ACC112 (cell line): ENCODE measurements around the gene SREBF2.
A peak's percentile ranks its signal among the peaks of the same experiment; 100 is the strongest.

Source experiments
- H2AFZ ChIP-seq: fragments of 200-600 bp; sonication (generic); one replicate; pipeline ENCODE4 v1.6.0; 2017; ENCODE audit warnings: antibody characterized with exemption, low read length; ENCODE audit not compliant: unreplicated experiment
- H3K27ac ChIP-seq: fragments of 200-600 bp; sonication (generic); 2 replicates; pipeline ENCODE4 v1.5.1; 2014; ENCODE audit warnings: low read depth, mild to moderate bottlenecking, antibody characterized with exemption, low read length, moderate library complexity
- H3K27me3 ChIP-seq: fragments of 200-600 bp; sonication (generic); 2 replicates; pipeline ENCODE4 v1.6.1; 2014; ENCODE audit warnings: mild to moderate bottlenecking, antibody characterized with exemption, low read length, moderate library complexity, mixed read lengths; ENCODE audit not compliant: insufficient read depth
- H3K36me3 ChIP-seq: fragments of 200-600 bp; sonication (generic); 2 replicates; pipeline ENCODE4 v1.6.1; 2016; ENCODE audit warnings: mild to moderate bottlenecking, antibody characterized with exemption, low read length, moderate library complexity, mixed read lengths; ENCODE audit not compliant: insufficient read depth
- H3K4me1 ChIP-seq: fragments of 200-600 bp; sonication (generic); one replicate; pipeline ENCODE4 v1.6.1; 2016; ENCODE audit warnings: low read length, mixed read lengths; ENCODE audit not compliant: insufficient read depth, unreplicated experiment, control insufficient read depth
- H3K4me3 ChIP-seq: fragments of 200-600 bp; sonication (generic); 2 replicates; pipeline ENCODE4 v1.5.1; 2014; ENCODE audit warnings: mild to moderate bottlenecking, low read depth, low read length
- H3K79me2 ChIP-seq: fragments of 200-600 bp; sonication (generic); one replicate; pipeline ENCODE4 v1.6.0; 2016; ENCODE audit warnings: low read length; ENCODE audit not compliant: control insufficient read depth, unreplicated experiment, insufficient read depth

Gene SREBF2

GRCh38 chr22:41909310-41910049 is 76.6 kb downstream of the SREBF2 start:
- Histone ChIP-seq H3K4me3 (no peak overlapping the region), H3K27me3 (peaks cover 35% of the 10 kb centered on the region), H3K79me2 (no peaks in the 10 kb centered on the region), H3K36me3 (no peaks in the 10 kb centered on the region), H3K4me1 (no peaks in the 10 kb centered on the region), H3K27ac (no peak overlapping the region), H2AFZ (no peak overlapping the region)

- H2AFZ ChIP-seq = no peak overlapping the region
- H3K4me3 ChIP-seq = peak overlapping the region; percentile 61
- peaks cover 39% of the 10 kb centered on the region for H3K27me3 ChIP-seq
- H3K4me1 ChIP-seq = no peaks in the 10 kb centered on the region
- H3K36me3 ChIP-seq = no peaks in the 10 kb centered on the region
- no peak overlapping the region for H3K27ac ChIP-seq
- H3K79me2 ChIP-seq = no peaks in the 10 kb centered on the region
Measured at GRCh38 chr22:41910050-41911000, 77.4 kb downstream of the SREBF2 start.

- Histone ChIP-seq H3K36me3 (no peaks in the 10 kb centered on the region), H3K79me2 (no peaks in the 10 kb centered on the region), H3K27me3 (peaks cover 47% of the 10 kb centered on the region), H3K27ac (no peak overlapping the region), H3K4me1 (no peaks in the 10 kb centered on the region), H2AFZ (no peak overlapping the region), H3K4me3 (peak overlapping the region; percentile 61)
Measured at GRCh38 chr22:41911001-41911611, 78.2 kb downstream of the SREBF2 start.

- H3K27ac ChIP-seq = no peak overlapping the region
- H3K4me1 ChIP-seq = no peaks in the 10 kb centered on the region
- no peaks in the 10 kb centered on the region for H3K79me2 ChIP-seq
- no peaks in the 10 kb centered on the region for H3K36me3 ChIP-seq
- H3K4me3 ChIP-seq = no peak overlapping the region
- peaks cover 50% of the 10 kb centered on the region for H3K27me3 ChIP-seq
- no peak overlapping the region for H2AFZ ChIP-seq
Measured at GRCh38 chr22:41912338-41913039, 79.6 kb downstream of the SREBF2 start.

GRCh38 chr22:41913040-41913719 is 80.3 kb downstream of the SREBF2 start:
- peaks cover 50% of the 10 kb centered on the region for H3K27me3 ChIP-seq

GRCh38 chr22:41913842-41914534 is 81.1 kb downstream of the SREBF2 start:
- Histone ChIP-seq H3K36me3 (no peaks in the 10 kb centered on the region), H2AFZ (no peak overlapping the region), H3K79me2 (no peaks in the 10 kb centered on the region), H3K4me1 (peaks cover 4% of the 10 kb centered on the region), H3K27ac (no peak overlapping the region), H3K4me3 (no peak overlapping the region), H3K27me3 (peaks cover 50% of the 10 kb centered on the region)

More at GRCh38 chr22:41913040-41913719, 80.3 kb downstream of the SREBF2 start:
- Histone ChIP-seq H3K4me3 (no peak overlapping the region), H3K36me3 (no peaks in the 10 kb centered on the region), H2AFZ (no peak overlapping the region), H3K4me1 (peaks cover 3% of the 10 kb centered on the region), H3K79me2 (no peaks in the 10 kb centered on the region), H3K27ac (no peak overlapping the region)

GRCh38 chr22:41914611-41915034 is 81.7 kb downstream of the SREBF2 start:
- H2AFZ ChIP-seq = no peak overlapping the region
- H3K27me3 ChIP-seq = peaks cover 50% of the 10 kb centered on the region

GRCh38 chr22:41915035-41915785 is 82.3 kb downstream of the SREBF2 start, which contains the start of gene SHISA8:
SHISA8 (minus strand) TSS chr22:41915074; CDS start chr22:41914667, 407 bp downstream.
- no peak within 1 kb of the TSS for H3K4me3 ChIP-seq
- peaks cover 7% of the 10 kb centered on the region for H3K4me1 ChIP-seq
- no peaks in the 10 kb centered on the region for H3K79me2 ChIP-seq
- no peaks in the 10 kb centered on the region for H3K36me3 ChIP-seq
- H3K27me3 ChIP-seq = peaks cover 47% of the 10 kb centered on the region
- H2AFZ ChIP-seq = no peak within 1 kb of the TSS
- H3K27ac ChIP-seq = no peak within 1 kb of the TSS

More at GRCh38 chr22:41914611-41915034, 81.7 kb downstream of the SREBF2 start:
- peaks cover 7% of the 10 kb centered on the region for H3K4me1 ChIP-seq
- no peak overlapping the region for H3K27ac ChIP-seq
- H3K79me2 ChIP-seq = no peaks in the 10 kb centered on the region
- no peak overlapping the region for H3K4me3 ChIP-seq
- H3K36me3 ChIP-seq = no peaks in the 10 kb centered on the region
